ENCODE data around the gene SLC25A1.

The SLC25A1 gene

GRCh38 chr22:19137384-19138216 lies 40.9 kb downstream of the SLC25A1 start:
- TF ChIP-seq CTCF (IDR thresholded peaks at IDR 0.05; ENCODE audit: unreplicated experiment in 3 of 3) = no peak
- Mint-ChIP-seq H3K9me3 (no peaks in the 10 kb centered on the region), H3K36me3 (ENCODE audit: low read depth) (peaks cover 41% of the 10 kb centered on the region), H3K27me3 (ENCODE audit: low read depth) (no peaks in the 10 kb centered on the region), H3K27ac (no peak overlapping the region), H3K4me1 (no peaks in the 10 kb centered on the region), H3K4me3 (no peak overlapping the region)

GRCh38 chr22:19136915-19137314 lies 41.6 kb downstream of the SLC25A1 start:
- Mint-ChIP-seq H3K27me3 (ENCODE audit: low read depth) (no peaks in the 10 kb centered on the region), H3K9me3 (no peaks in the 10 kb centered on the region), H3K4me3 (no peak overlapping the region), H3K27ac (no peak overlapping the region), H3K4me1 (no peaks in the 10 kb centered on the region), H3K36me3 (ENCODE audit: low read depth) (peaks cover 46% of the 10 kb centered on the region)
- TF ChIP-seq CTCF (IDR thresholded peaks at IDR 0.05; ENCODE audit: unreplicated experiment in 3 of 3) = no peak

GRCh38 chr22:19134874-19135273 lies 43.7 kb downstream of the SLC25A1 start:
- peaks cover 44% of the 10 kb centered on the region for H3K36me3 Mint-ChIP-seq (ENCODE audit: low read depth)
- H3K27me3 Mint-ChIP-seq (ENCODE audit: low read depth) = no peaks in the 10 kb centered on the region
- no peak for TF ChIP-seq CTCF (IDR thresholded peaks at IDR 0.05; ENCODE audit: unreplicated experiment in 3 of 3)
- no peaks in the 10 kb centered on the region for H3K9me3 Mint-ChIP-seq
- H3K4me1 Mint-ChIP-seq = no peaks in the 10 kb centered on the region
- no peak overlapping the region for H3K4me3 Mint-ChIP-seq
- no peak overlapping the region for H3K27ac Mint-ChIP-seq

- Mint-ChIP-seq H3K27me3 (ENCODE audit: low read depth) (no peaks in the 10 kb centered on the region), H3K4me3 (no peak overlapping the region), H3K9me3 (no peaks in the 10 kb centered on the region), H3K4me1 (no peaks in the 10 kb centered on the region), H3K27ac (no peak overlapping the region), H3K36me3 (ENCODE audit: low read depth) (peaks cover 38% of the 10 kb centered on the region)
- TF ChIP-seq CTCF (IDR thresholded peaks at IDR 0.05; ENCODE audit: unreplicated experiment in 3 of 3) = no peak
Observed at GRCh38 chr22:19134176-19134831, 44.2 kb downstream of the SLC25A1 start.

GRCh38 chr22:19133561-19133960 lies 45.0 kb downstream of the SLC25A1 start:
- peaks cover 34% of the 10 kb centered on the region for H3K36me3 Mint-ChIP-seq (ENCODE audit: low read depth)
- H3K9me3 Mint-ChIP-seq = no peaks in the 10 kb centered on the region
- TF ChIP-seq CTCF (IDR thresholded peaks at IDR 0.05; ENCODE audit: unreplicated experiment in 3 of 3) = no peak
- no peak overlapping the region for H3K27ac Mint-ChIP-seq
- H3K27me3 Mint-ChIP-seq (ENCODE audit: low read depth) = no peaks in the 10 kb centered on the region
- no peak overlapping the region for H3K4me3 Mint-ChIP-seq
- H3K4me1 Mint-ChIP-seq = no peaks in the 10 kb centered on the region

Data from nephron (organoid).